ENCODE measurements around the gene SMYD1. TPM values are rescaled to one million over a fixed set of nuclear protein-coding genes. Genes with fewer than 3 reads are reported as not detected.
A peak's percentile ranks its signal among the peaks of the same experiment; 100 is the strongest.

The SMYD1 gene
- total RNA-seq, 1 experiment from 2014 or later: not detected

DNA sequence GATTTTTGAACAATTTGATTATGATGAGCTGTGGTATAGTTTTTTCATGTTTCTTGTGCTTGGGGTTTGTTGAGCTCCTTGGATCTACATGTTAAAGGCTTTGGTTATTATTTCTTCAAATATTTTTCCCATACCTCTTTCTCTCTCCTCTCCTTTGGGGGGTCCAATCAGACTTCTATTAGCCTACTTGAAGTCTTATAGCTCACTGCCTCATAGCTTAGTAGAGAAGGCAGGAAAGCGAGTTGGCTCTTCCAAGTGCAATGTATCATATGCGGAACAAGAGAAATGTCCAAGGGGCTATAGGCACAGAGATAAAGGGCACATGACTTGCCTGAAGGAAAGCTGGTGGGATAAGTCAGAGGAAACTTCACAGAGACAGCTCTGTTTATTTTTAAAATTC is 74.3 kb downstream of the SMYD1 start:
- DNase-seq (ENCODE audit: low spot score): no peak

DNA sequence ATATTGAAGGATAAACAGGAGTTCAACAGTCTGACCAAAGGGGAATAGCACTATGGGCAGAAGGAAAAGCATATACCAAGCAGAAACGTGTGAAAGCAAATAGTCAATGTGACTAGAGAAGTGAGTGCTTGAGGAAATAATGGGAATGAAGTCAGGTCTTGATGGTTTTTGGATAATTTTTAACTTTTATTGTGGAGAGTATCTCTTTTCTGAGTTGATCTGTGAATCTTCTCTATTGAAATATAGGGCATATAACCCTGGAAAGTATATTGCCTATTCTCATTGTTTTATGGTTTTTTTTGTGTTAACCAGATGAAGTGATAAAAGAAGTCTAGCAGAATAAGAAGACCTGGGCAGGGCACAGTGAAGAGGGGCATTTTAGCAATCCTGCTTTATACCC is 76.6 kb downstream of the SMYD1 start:
- no peak for DNase-seq (ENCODE audit: low spot score)

DNA sequence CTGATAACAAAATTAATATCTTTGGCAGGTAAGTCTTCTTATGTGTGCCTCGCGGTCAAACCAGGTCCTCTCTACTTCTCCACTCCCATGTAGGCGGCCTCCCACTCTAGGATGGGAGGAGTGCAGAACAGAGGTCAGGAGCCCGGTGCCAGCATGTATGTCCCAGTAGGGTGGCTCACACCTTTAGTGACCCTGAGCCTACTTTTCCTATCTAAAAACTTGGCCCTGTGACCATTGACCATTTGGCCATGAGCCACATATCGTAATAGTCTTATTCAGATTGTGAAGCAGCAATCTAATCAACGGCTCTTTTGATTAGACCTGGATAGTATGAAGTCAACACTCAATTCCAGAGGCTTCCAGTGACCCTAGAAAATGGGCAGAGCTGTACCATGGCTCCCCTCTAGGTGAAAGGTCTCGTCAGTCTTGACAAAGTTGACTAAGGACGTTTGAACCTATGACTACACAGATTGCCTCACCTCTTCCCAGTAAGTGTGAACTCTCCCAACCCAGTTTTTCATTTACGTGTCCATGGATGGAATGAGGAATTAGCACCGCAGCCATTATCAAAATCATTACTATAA is 77.4 kb downstream of the SMYD1 start:
- peak; percentile 29 for DNase-seq (ENCODE audit: low spot score)

DNA sequence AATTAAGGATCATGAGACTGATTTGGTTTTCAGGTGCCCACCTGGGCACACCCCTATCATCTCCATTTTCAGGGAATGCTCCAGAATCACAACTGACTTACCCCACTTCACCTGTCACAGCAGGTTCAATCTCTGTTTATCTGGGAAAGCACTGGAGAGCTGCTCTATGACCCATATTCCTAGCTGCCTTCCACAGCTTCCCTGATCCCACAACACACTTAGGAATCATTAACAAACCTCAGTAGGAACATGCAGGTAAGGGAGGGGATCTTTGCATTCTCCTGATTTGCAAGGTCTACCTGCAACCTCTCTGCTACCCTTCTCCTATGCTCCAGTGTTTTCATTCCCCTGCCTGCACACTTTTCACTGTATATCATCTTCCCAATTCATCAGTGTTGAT is 79.0 kb downstream of the SMYD1 start:
- no peak for DNase-seq (ENCODE audit: low spot score)

DNA sequence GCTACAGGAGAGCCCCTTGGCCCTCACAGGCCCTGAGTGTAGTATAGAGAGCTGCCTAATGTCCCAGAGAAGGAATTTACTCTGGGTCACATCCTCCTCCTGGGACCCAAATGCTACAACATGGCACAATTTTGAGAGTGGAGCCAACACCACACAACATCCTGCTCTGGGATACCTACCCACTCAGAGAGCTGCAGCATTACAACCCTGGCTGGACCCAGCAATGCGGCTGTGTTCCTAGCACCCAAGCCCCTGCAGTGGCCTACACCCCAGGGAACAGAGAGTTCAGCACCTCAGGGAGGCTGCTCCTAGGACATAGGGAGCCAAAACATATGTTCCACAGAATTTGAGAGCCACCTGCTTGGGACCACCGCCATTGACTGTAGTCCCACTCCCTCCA is 79.5 kb downstream of the SMYD1 start:
- no peak for DNase-seq (ENCODE audit: low spot score)

DNA sequence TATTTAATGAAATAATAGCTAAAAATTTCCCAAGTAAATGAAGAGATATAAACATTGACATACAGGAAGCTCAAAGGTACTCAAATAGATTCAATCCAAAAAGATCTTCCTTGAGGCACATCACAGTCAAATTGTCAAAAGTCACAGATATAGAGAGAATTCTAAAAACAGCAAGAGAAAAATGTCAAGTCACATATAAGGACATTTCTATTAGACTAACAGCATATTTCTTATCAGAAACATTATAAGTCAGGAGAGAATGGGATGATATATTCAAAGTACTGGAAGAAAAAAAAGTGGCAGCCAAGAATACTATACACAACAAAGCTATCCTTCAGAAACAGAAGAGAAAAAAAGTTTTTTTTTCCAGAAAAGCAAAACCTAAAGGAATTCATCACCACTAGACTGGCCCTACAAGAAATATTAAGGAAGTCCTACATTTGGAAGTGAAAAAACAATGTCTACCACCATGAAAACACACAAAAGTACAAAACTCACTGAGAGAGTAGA is 81.4 kb downstream of the SMYD1 start:
- no peak for DNase-seq (ENCODE audit: low spot score)

DNA sequence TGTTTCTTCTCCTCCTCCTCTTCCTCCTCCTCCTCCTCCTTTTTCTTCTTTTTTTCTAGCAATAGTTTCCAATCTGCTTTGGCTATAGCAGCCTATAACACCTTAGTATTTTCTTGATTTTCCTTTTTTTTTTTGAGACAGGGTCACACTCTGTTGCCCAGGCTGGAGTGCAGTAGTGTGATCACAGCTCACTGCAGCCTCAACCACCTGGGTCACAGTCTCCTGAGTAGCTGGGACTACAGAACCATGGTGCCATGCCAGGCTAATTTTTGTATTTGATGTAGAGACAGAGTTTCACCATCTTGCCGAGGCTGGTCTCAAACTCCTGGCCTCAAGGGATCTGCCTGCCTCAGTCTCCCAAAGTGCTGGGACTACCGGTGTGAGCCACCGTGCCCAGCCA is 91.9 kb downstream of the SMYD1 start:
- no peak for DNase-seq (ENCODE audit: low spot score)

DNA sequence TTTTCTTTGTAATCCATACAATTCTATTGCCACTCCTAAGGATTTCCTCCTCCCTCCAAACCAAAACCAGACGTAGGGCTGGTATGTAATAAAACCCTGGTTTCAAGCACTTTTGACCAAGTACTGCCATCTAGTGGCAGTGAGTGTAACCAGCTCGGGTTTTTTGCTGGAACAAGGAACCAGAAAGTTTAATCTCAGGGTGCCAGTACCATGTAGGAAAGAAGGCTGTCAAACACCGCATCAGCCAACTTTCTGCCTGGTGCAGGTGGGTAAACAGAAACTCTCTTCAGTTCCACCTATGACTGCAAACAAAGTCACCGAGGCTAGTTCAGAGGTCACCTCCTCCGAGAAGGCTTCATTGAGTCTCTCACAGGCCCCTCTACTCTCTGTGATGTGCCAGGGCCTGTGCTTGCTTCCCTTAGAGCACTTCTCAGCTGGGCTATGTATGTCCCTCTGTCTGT is 92.4 kb downstream of the SMYD1 start:
- peak; percentile 92 for DNase-seq (ENCODE audit: low spot score)

DNA sequence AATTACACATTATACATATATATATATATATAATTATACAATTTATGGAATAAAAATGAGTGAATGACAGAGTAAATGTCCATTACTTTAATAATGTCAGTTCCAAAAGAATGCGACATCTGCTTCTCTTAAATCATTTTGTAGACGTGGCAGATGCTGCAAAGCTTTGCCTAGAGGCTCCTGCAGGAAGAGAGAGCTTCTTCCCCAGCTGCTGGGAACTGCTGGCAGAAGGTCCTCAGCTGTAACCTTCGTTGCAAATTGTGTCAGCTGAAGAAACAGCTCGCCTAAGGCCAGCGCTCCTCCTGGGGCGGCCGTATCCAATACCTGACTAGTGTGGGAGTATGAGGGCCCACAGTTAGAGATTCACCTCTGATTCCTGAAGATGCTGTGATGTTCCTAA is 92.9 kb downstream of the SMYD1 start:
- no peak for DNase-seq (ENCODE audit: low spot score)

DNA sequence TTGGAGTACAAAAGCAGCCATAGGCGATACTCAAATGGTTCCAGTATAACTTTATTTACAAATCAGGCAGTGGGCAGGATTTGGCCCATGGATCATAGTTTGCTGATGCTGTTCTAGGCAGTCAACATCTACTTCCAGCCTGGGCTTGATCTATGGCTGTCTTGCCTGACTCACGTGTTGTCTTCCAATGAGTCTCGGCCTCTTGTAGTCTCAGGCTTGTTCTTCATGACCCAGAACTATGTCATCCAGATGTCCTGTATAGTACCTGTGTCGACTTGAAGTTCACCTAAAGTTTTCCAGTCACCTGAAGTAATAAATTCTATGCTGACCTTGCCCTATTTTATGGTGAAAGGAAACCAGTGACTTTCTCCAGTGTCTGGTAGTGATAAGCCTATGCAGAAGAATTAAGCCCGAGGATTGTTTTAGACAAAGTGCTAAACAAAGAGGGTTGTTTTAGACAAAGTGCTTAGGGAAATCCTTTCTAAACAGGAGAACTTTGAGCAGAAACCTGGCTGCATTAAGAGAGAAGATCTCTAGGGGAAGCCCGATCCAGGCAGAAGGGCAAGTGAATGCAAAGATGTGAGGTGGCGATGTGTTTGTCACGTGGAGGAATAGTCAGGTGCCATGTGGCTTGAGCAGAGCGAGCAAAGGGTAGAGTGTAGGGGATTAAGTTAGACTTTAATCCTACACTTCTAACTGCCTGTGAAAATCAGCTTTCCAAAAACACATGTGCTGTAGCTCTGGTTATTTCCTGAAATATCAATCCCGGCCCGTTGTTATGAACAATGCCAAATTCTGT is 94.0 kb downstream of the SMYD1 start:
- no peak for DNase-seq (ENCODE audit: low spot score)

Small RNA genes lying within 50 kb of the gene (small RNA-seq; reads per million reads assigned to genes)
- not detected for gene MIR4780

Other genes starting within 250 kb of the SMYD1 start
- gene RGPD2, start 242.0 kb upstream of the SMYD1 start, total RNA-seq (2014; rRNA removed; shearing (Covaris generic)): not detected in 2 replicates
- not detected in 2 replicates for gene RNU2-63P, start 51.3 kb upstream of the SMYD1 start, total RNA-seq (2014; rRNA removed; shearing (Covaris generic))
- gene KRCC1, start 12.0 kb upstream of the SMYD1 start, total RNA-seq (2014; rRNA removed; shearing (Covaris generic)): 5.4 and 7.3 TPM in 2 replicates
- gene FABP1, start 60.2 kb downstream of the SMYD1 start, total RNA-seq (2014; rRNA removed; shearing (Covaris generic)): 0.21 TPM in 1 of 2 replicates, not detected in the other
- 1.2 and 1.6 TPM in 2 replicates for gene THNSL2, start 102.5 kb downstream of the SMYD1 start, total RNA-seq (2014; rRNA removed; shearing (Covaris generic))